ENCODE results near the gene RHOBTB1. TPM values are rescaled to one million over a fixed set of nuclear protein-coding genes. Genes with fewer than 3 reads are reported as not detected.

The RHOBTB1 gene
- total and polyA plus RNA-seq, 4 donors, result 2.7 to 11.8 (median 4.9) TPM

- Histone ChIP-seq H3K4me3 (ENCODE audit: low read depth in 1 of 3, low read length in 3 of 3) (no peak overlapping the region), H3K9ac (ENCODE audit: low read depth in 1 of 2, low read length in 2 of 2) (no peak overlapping the region), H3K27ac (ENCODE audit: low read depth in 1 of 2, low read length in 2 of 2) (no peak overlapping the region), H3K9me3 (ENCODE audit: control insufficient read depth in 4 of 4, low read length in 3 of 4) (no peaks in the 10 kb centered on the region), H3K36me3 (ENCODE audit: control insufficient read depth in 4 of 4, insufficient read depth in 3 of 4, low read depth in 1 of 4, low read length in 3 of 4) (no peaks in the 10 kb centered on the region), H3K27me3 (ENCODE audit: control insufficient read depth in 4 of 4, insufficient read depth in 4 of 4, low read length in 3 of 4) (no peaks in the 10 kb centered on the region), H3K4me1 (ENCODE audit: control insufficient read depth in 4 of 4, insufficient read depth in 4 of 4, low read length in 3 of 4) (no peaks in the 10 kb centered on the region)
- DNase-seq (ENCODE audit: low spot score), result no peak
- no peak for TF ChIP-seq RAD21 (IDR thresholded peaks at IDR 0.05)
- TF ChIP-seq EGR1 (IDR thresholded peaks at IDR 0.05; ENCODE audit: low read depth in 2 of 2), result no peak
- no peak for TF ChIP-seq JUND (IDR thresholded peaks at IDR 0.05)
- TF ChIP-seq FOXA1 (IDR thresholded peaks at IDR 0.05), result no peak
- 61% methylated on average over 3 of the region's 3 CpGs for WGBS
Observed at GRCh38 chr10:60962946-60963345, 19.0 kb upstream of the RHOBTB1 start.

- 84% methylated on average over 1 of the region's 1 CpG for WGBS
- Histone ChIP-seq H3K27me3 (ENCODE audit: control insufficient read depth in 4 of 4, insufficient read depth in 4 of 4, low read length in 3 of 4) (no peaks in the 10 kb centered on the region), H3K36me3 (ENCODE audit: control insufficient read depth in 4 of 4, insufficient read depth in 3 of 4, low read depth in 1 of 4, low read length in 3 of 4) (no peaks in the 10 kb centered on the region), H3K9me3 (ENCODE audit: control insufficient read depth in 4 of 4, low read length in 3 of 4) (no peaks in the 10 kb centered on the region), H3K27ac (ENCODE audit: low read depth in 1 of 2, low read length in 2 of 2) (no peak overlapping the region), H3K9ac (ENCODE audit: low read depth in 1 of 2, low read length in 2 of 2) (no peak overlapping the region), H3K4me1 (ENCODE audit: control insufficient read depth in 4 of 4, insufficient read depth in 4 of 4, low read length in 3 of 4) (no peaks in the 10 kb centered on the region), H3K4me3 (ENCODE audit: low read depth in 1 of 3, low read length in 3 of 3) (no peak overlapping the region)
- DNase-seq (ENCODE audit: low spot score), result no peak
- no peak for TF ChIP-seq EGR1 (IDR thresholded peaks at IDR 0.05; ENCODE audit: low read depth in 2 of 2)
- no peak for TF ChIP-seq SP1 (IDR thresholded peaks at IDR 0.05)
- no peak for TF ChIP-seq RXRA (IDR thresholded peaks at IDR 0.05)
- no peak for TF ChIP-seq RAD21 (IDR thresholded peaks at IDR 0.05)
- no peak for TF ChIP-seq HNF4G (IDR thresholded peaks at IDR 0.05)
- TF ChIP-seq GABPA (IDR thresholded peaks at IDR 0.05 in 1 of 2, conservative IDR thresholded peaks at IDR 0.05 in 1 of 2), result no peak
Observed at GRCh38 chr10:60960913-60961312, 16.9 kb upstream of the RHOBTB1 start.

GRCh38 chr10:60960031-60960430 lies 16.0 kb upstream of the RHOBTB1 start:
- Histone ChIP-seq H3K27me3 (ENCODE audit: control insufficient read depth in 4 of 4, insufficient read depth in 4 of 4, low read length in 3 of 4) (no peaks in the 10 kb centered on the region), H3K27ac (ENCODE audit: low read depth in 1 of 2, low read length in 2 of 2) (no peak overlapping the region), H3K9me3 (ENCODE audit: control insufficient read depth in 4 of 4, low read length in 3 of 4) (no peaks in the 10 kb centered on the region), H3K4me1 (ENCODE audit: control insufficient read depth in 4 of 4, insufficient read depth in 4 of 4, low read length in 3 of 4) (no peaks in the 10 kb centered on the region), H3K4me3 (ENCODE audit: low read depth in 1 of 3, low read length in 3 of 3) (no peak overlapping the region), H3K36me3 (ENCODE audit: control insufficient read depth in 4 of 4, insufficient read depth in 3 of 4, low read depth in 1 of 4, low read length in 3 of 4) (no peaks in the 10 kb centered on the region), H3K9ac (ENCODE audit: low read depth in 1 of 2, low read length in 2 of 2) (no peak overlapping the region)
- DNase-seq (ENCODE audit: low spot score), result no peak
- WGBS, result 62% methylated on average over 3 of the region's 3 CpGs
- no peak for TF ChIP-seq ZBTB33 (IDR thresholded peaks at IDR 0.05)
- TF ChIP-seq FOXA1 (IDR thresholded peaks at IDR 0.05), result no peak
- TF ChIP-seq SP1 (IDR thresholded peaks at IDR 0.05), result no peak

GRCh38 chr10:60958892-60959601 lies 15.1 kb upstream of the RHOBTB1 start:
- Histone ChIP-seq H3K27ac (ENCODE audit: low read depth in 1 of 2, low read length in 2 of 2) (no peak overlapping the region), H3K27me3 (ENCODE audit: control insufficient read depth in 4 of 4, insufficient read depth in 4 of 4, low read length in 3 of 4) (no peaks in the 10 kb centered on the region), H3K4me3 (ENCODE audit: low read depth in 1 of 3, low read length in 3 of 3) (no peak overlapping the region), H3K36me3 (ENCODE audit: control insufficient read depth in 4 of 4, insufficient read depth in 3 of 4, low read depth in 1 of 4, low read length in 3 of 4) (no peaks in the 10 kb centered on the region), H3K9ac (ENCODE audit: low read depth in 1 of 2, low read length in 2 of 2) (no peak overlapping the region), H3K9me3 (ENCODE audit: control insufficient read depth in 4 of 4, low read length in 3 of 4) (no peaks in the 10 kb centered on the region), H3K4me1 (ENCODE audit: control insufficient read depth in 4 of 4, insufficient read depth in 4 of 4, low read length in 3 of 4) (no peaks in the 10 kb centered on the region)
- TF ChIP-seq SP1 (IDR thresholded peaks at IDR 0.05) (no peak), NR2F2 (IDR thresholded peaks at IDR 0.05) (no peak), RAD21 (IDR thresholded peaks at IDR 0.05) (no peak), YY1 (IDR thresholded peaks at IDR 0.05) (no peak), HNF4G (IDR thresholded peaks at IDR 0.05) (no peak), ATF3 (IDR thresholded peaks at IDR 0.05) (no peak), EGR1 (IDR thresholded peaks at IDR 0.05; ENCODE audit: low read depth in 2 of 2) (no peak), RXRA (IDR thresholded peaks at IDR 0.05) (no peak), HNF4A (conservative IDR thresholded peaks at IDR 0.05) (no peak), JUND (IDR thresholded peaks at IDR 0.05) (no peak), CTCF (IDR thresholded peaks at IDR 0.05; ENCODE audit: low read depth, low read length, missing input control) (no peak), TAF1 (conservative IDR thresholded peaks at IDR 0.05) (no peak), MAX (IDR thresholded peaks at IDR 0.05) (no peak), ZBTB33 (IDR thresholded peaks at IDR 0.05) (no peak), GABPA (IDR thresholded peaks at IDR 0.05 in 1 of 2, conservative IDR thresholded peaks at IDR 0.05 in 1 of 2) (no peak), FOXA2 (IDR thresholded peaks at IDR 0.05) (no peak)
- DNase-seq (ENCODE audit: low spot score), result no peak
- 50% methylated on average over 3 of the region's 3 CpGs for WGBS

All from liver (tissue), 9 donors.